DOHH2 (cell line): ENCODE results near the gene DDX49.
"Not testable (repeated sequence)": the region's sequence is repeated elsewhere in the genome, so short reads cannot be mapped to it uniquely, and the experiment has no call there.

ENCODE experiments used
- H3F3A ChIP-seq: fragments of 200-600 bp; sonication (generic), shearing (Covaris generic); 2 replicates; pipeline ENCODE4 v1.6.0; 2016; ENCODE audit warnings: antibody characterized with exemption, mild to moderate bottlenecking; ENCODE audit not compliant: control insufficient read depth, insufficient read depth
- H3K27ac ChIP-seq: fragments of 200-600 bp; sonication (generic); 2 replicates; pipeline ENCODE4 v1.5.1; 2014; ENCODE audit warnings: low read depth, mild to moderate bottlenecking, low read length, moderate library complexity
- H3K27me3 ChIP-seq: fragments of 200-600 bp; sonication (generic); 2 replicates; pipeline ENCODE4 v1.6.1; 2014; ENCODE audit warnings: mild to moderate bottlenecking, low read length, mixed read lengths; ENCODE audit not compliant: control insufficient read depth
- H3K36me3 ChIP-seq: fragments of 200-600 bp; sonication (generic); 2 replicates; pipeline ENCODE4 v1.6.1; 2014; ENCODE audit warnings: mild to moderate bottlenecking, low read length, moderate library complexity, mixed read lengths; ENCODE audit not compliant: control insufficient read depth
- H3K4me1 ChIP-seq: fragments of 200-600 bp; sonication (generic); 2 replicates; pipeline ENCODE4 v1.6.1; 2014; ENCODE audit warnings: mild to moderate bottlenecking, low read length, mixed read lengths; ENCODE audit not compliant: control insufficient read depth
- H3K4me2 ChIP-seq: fragments of 200-600 bp; sonication (generic); 2 replicates; pipeline ENCODE4 v1.6.0; 2014; ENCODE audit warnings: mild to moderate bottlenecking, low read length, moderate library complexity
- H3K4me3 ChIP-seq: fragments of 200-600 bp; sonication (generic); 2 replicates; pipeline ENCODE4 v1.5.1; 2014; ENCODE audit warnings: mild to moderate bottlenecking, low read length, mixed read lengths
- H3K79me2 ChIP-seq: fragments of 200-600 bp; sonication (generic); 2 replicates; pipeline ENCODE4 v1.6.1; 2014; ENCODE audit warnings: mild to moderate bottlenecking, low read length, mixed read lengths; ENCODE audit not compliant: control insufficient read depth
- H3K9me2 ChIP-seq: fragments of 200-600 bp; sonication (generic); replicated peaks from 2 replicates; pipeline ENCODE4 v1.6.1; 2014; ENCODE audit warnings: mild to moderate bottlenecking, low read length, mixed read lengths; ENCODE audit not compliant: control insufficient read depth
- H3K9me3 ChIP-seq: fragments of 200-600 bp; sonication (generic); 2 replicates; pipeline ENCODE4 v1.6.1; 2014; ENCODE audit warnings: antibody characterized with exemption, low read length, mixed read lengths; ENCODE audit not compliant: control insufficient read depth, insufficient read depth
- H4K20me1 ChIP-seq: fragments of 200-600 bp; sonication (generic); 2 replicates; pipeline ENCODE4 v1.6.0; 2014; ENCODE audit warnings: low read depth, mild to moderate bottlenecking, antibody characterized with exemption, low read length, moderate library complexity; ENCODE audit not compliant: control insufficient read depth, insufficient read depth
- EZH2phosphoT487 ChIP-seq: fragments of 200-600 bp; sonication (generic); IDR thresholded peaks from 2 replicates; pipeline ENCODE4 v1.6.1; 2017; ENCODE audit warnings: borderline replicate concordance, mild to moderate bottlenecking, antibody characterized with exemption, low read length, moderate library complexity, mixed read lengths
- TF ChIP-seq, protein P1 (sequence below): fragments of 200-600 bp; sonication (generic); IDR thresholded peaks from one replicate; pipeline ENCODE4 v1.5.1; 2014; ENCODE audit warnings: antibody characterized with exemption, mild to moderate bottlenecking, low read depth, low read length; ENCODE audit not compliant: poor library complexity, severe bottlenecking

DDX49 gene

GRCh38 chr19:18899624-18900560 lies 19.6 kb upstream of the DDX49 start:
- peaks cover 16% of the 10 kb centered on the region for H3K27me3 ChIP-seq
- H3K79me2 ChIP-seq: no peaks in the 10 kb centered on the region
- H4K20me1 ChIP-seq: no peaks in the 10 kb centered on the region
- peaks cover 7% of the 10 kb centered on the region for H3K4me1 ChIP-seq
- H3F3A ChIP-seq: no peaks in the 10 kb centered on the region
- peaks cover 10% of the 10 kb centered on the region for H3K36me3 ChIP-seq
- H3K9me2 ChIP-seq: no peaks in the 10 kb centered on the region
- no peak for TF ChIP-seq EZH2phosphoT487
- TF ChIP-seq, protein P1, sequence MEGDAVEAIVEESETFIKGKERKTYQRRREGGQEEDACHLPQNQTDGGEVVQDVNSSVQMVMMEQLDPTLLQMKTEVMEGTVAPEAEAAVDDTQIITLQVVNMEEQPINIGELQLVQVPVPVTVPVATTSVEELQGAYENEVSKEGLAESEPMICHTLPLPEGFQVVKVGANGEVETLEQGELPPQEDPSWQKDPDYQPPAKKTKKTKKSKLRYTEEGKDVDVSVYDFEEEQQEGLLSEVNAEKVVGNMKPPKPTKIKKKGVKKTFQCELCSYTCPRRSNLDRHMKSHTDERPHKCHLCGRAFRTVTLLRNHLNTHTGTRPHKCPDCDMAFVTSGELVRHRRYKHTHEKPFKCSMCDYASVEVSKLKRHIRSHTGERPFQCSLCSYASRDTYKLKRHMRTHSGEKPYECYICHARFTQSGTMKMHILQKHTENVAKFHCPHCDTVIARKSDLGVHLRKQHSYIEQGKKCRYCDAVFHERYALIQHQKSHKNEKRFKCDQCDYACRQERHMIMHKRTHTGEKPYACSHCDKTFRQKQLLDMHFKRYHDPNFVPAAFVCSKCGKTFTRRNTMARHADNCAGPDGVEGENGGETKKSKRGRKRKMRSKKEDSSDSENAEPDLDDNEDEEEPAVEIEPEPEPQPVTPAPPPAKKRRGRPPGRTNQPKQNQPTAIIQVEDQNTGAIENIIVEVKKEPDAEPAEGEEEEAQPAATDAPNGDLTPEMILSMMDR: no peak
- no peaks in the 10 kb centered on the region for H3K9me3 ChIP-seq
- H3K4me2 ChIP-seq: no peak overlapping the region
- no peak overlapping the region for H3K4me3 ChIP-seq
- no peak overlapping the region for H3K27ac ChIP-seq

DNA sequence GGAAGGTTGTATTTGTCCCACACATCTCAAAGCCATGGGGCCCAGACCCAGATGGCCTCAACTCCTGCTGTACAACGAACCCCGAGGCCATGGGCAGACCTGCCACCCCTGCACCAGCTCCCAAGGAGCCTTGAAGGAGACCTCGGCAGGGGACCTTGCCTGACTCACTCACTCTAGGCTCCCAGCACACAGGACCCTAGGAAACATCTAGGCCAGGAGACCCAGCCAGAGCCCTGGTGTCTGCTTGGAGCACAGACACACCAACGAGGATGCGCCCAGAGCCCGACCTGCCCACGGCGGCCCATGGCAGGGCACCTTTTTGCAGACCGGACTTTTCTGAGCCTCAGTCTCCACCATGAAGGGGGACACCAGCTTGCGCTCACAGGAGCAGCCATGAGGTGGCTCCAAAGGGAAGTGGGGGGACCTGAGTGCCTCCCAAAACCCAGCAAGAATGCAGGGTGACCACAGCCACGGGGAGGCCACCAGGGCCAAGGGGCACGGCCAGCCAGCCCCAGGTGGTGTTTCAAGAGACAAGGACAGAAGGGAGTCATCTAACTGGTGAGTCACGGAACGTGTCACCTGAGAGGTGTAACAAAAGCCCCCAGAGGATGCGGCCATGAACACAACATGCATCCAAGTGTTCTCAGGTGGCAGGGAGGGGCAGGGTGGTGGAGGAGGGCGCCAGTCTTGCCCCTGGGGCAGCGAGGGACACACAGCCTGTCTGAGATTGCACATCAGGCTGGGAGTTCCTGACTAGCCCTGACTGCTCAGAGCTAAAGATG lies 18.6 kb upstream of the DDX49 start:
- H3K9me2 ChIP-seq: no peaks in the 10 kb centered on the region
- H3K36me3 ChIP-seq: peaks cover 13% of the 10 kb centered on the region
- no peaks in the 10 kb centered on the region for H3F3A ChIP-seq
- H3K4me1 ChIP-seq: no peaks in the 10 kb centered on the region
- no peak overlapping the region for H3K27ac ChIP-seq
- no peaks in the 10 kb centered on the region for H3K9me3 ChIP-seq
- no peak overlapping the region for H3K4me3 ChIP-seq
- H3K27me3 ChIP-seq: peaks cover 8% of the 10 kb centered on the region
- no peaks in the 10 kb centered on the region for H4K20me1 ChIP-seq
- H3K79me2 ChIP-seq: no peaks in the 10 kb centered on the region
- no peak overlapping the region for H3K4me2 ChIP-seq
- TF ChIP-seq EZH2phosphoT487: no peak
- TF ChIP-seq, protein P1: no peak

DNA sequence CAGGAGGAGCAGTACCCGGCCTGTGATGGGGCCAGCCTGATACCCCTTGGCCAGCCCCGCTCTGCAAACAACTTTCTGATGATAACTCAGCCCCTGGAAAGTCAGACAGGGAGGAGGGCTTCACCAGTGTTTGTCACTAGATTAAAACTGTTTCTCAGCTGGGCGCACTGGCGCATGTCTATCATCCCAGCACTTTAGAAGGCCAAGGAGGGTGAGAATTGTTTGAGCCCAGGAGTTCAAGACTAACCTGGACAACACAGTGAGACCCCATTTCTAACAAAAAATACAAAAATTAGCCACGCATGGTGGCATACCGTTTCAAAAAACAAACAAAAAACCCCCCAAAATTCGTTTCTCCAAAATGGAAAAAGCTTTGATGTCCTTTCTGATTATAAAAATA lies 18.0 kb upstream of the DDX49 start:
- Histone ChIP-seq H3K27ac (no peak overlapping the region), H3K4me1 (no peaks in the 10 kb centered on the region), H3K79me2 (no peaks in the 10 kb centered on the region), H3K36me3 (peaks cover 16% of the 10 kb centered on the region), H4K20me1 (no peaks in the 10 kb centered on the region), H3K9me2 (no peaks in the 10 kb centered on the region), H3K4me3 (no peak overlapping the region), H3K27me3 (peaks cover 5% of the 10 kb centered on the region), H3K4me2 (no peak overlapping the region), H3F3A (no peaks in the 10 kb centered on the region), H3K9me3 (no peaks in the 10 kb centered on the region)
- no peak for TF ChIP-seq EZH2phosphoT487
- TF ChIP-seq, protein P1: no peak

DNA sequence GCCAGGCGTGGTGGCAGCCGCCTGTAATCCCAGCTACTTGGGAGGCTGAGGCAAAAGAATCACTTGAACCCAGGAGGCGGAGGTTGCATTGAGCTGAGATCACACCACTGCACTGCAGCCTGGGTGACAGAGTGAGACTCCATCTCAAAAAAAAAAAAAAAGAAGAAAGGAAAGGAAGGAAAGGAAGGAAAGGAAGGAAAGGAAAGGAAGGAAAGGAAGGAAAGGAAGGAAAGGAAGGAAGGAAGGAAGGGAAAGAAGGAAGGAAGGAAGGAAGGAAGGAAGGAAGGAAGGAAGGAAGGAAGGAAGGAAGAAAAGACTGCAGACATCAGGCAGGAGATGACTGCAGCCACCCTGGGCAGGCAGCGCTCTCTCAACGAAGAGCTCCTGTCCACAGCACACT lies 17.0 kb upstream of the DDX49 start:
- not testable (repeated sequence) for H3K9me3 ChIP-seq, H4K20me1 ChIP-seq, H3K27ac ChIP-seq, H3K27me3 ChIP-seq, H3K4me3 ChIP-seq, H3K4me2 ChIP-seq, H3K9me2 ChIP-seq, H3F3A ChIP-seq, H3K4me1 ChIP-seq, H3K79me2 ChIP-seq
- peaks cover 26% of the 10 kb centered on the region for H3K36me3 ChIP-seq
